ENCODE results near the gene SCAF4. TPM values are rescaled to one million over a fixed set of nuclear protein-coding genes. Genes with fewer than 3 reads are reported as not detected.

Gene SCAF4
- total and polyA plus RNA-seq, 2 donors (not counting 3 experiments of a cell fraction or from before 2014, with no cell fraction given): 12.2 to 41.2 TPM

DNA sequence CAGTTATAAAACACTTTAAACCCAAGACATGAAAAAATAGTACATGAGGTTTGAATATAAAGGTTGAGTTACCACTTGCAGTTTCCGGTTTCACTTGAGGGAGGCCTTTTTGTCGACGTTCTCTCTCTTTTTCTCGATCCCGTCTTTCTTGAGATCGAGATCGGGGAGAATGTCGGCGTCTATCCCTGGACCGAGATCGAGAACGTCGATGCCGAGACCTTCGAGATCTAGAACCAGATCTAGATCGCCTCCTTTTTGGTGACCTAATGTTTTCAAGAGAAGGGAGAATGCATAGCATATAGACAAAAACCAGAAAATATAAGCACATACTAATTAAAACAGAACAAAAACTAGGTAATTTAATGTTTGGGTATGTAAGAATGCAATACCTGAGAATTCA, 38.7 kb downstream of the SCAF4 start:
- intact Hi-C loops (cut with micrococcal nuclease) (no loop called here), dilution Hi-C loops (cut with MboI; ENCODE audit: extremely low pct_ligation_motif_present, low sequenced_read_pairs) (no loop called here)
- ChIA-PET CTCF (no interaction called here), POLR2A (no interaction called here)
- BruUV-seq (replicated peaks): no TSS peak
- no peaks in the 10 kb centered on the region for H3K27me3 ChIP-seq (ENCODE audit: control insufficient read depth in 2 of 2, insufficient read depth in 2 of 2, low read length in 2 of 2)
- H3K4me2 ChIP-seq (ENCODE audit: insufficient read depth, low read length): no peak overlapping the region
- H3K27ac ChIP-seq (ENCODE audit: insufficient read depth, low read depth, low read length): no peak overlapping the region
- H2AFZ ChIP-seq (ENCODE audit: low read depth, low read length): no peak overlapping the region
- no peaks in the 10 kb centered on the region for H3K4me1 ChIP-seq (ENCODE audit: control insufficient read depth, extremely low read depth, insufficient read depth, low read length)
- no peak overlapping the region for H3K4me3 ChIP-seq (replicated peaks in 1 of 3; ENCODE audit: insufficient read depth in 1 of 3, low read depth in 1 of 3, low read length in 3 of 3)
- no peaks in the 10 kb centered on the region for H3K9me3 ChIP-seq (replicated peaks; ENCODE audit: control insufficient read depth, insufficient read depth, low read length)
- no peak overlapping the region for H3K9ac ChIP-seq (replicated peaks; ENCODE audit: extremely low read depth, insufficient read depth, low read length)
- FAIRE-seq (no peak), DNase-seq (ENCODE audit: low read depth, low spot score) (no peak)
- no peaks in the 10 kb centered on the region for H4K20me1 ChIP-seq (replicated peaks; ENCODE audit: control insufficient read depth, extremely low read depth, insufficient read depth, low read length)
- H3K9me1 ChIP-seq (replicated peaks; ENCODE audit: control insufficient read depth, extremely low read depth, insufficient read depth, low read length): no peaks in the 10 kb centered on the region
- no peaks in the 10 kb centered on the region for H3K79me2 ChIP-seq (ENCODE audit: control insufficient read depth, insufficient read depth, low read length)
- peaks cover 9 to 38% of the 10 kb centered on the region in 2 experiments for H3K36me3 ChIP-seq (ENCODE audit: control insufficient read depth in 2 of 2, extremely low read depth in 1 of 2, insufficient read depth in 2 of 2, low read length in 2 of 2)
- TF ChIP-seq FOS (IDR thresholded peaks at IDR 0.05; ENCODE audit: borderline replicate concordance, insufficient read depth, low read length): no peak
- TF ChIP-seq MYC (IDR thresholded peaks at IDR 0.05; ENCODE audit: low read depth, low read length): no peak
- TF ChIP-seq, protein P1, sequence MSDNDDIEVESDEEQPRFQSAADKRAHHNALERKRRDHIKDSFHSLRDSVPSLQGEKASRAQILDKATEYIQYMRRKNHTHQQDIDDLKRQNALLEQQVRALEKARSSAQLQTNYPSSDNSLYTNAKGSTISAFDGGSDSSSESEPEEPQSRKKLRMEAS (IDR thresholded peaks at IDR 0.05; ENCODE audit: insufficient read depth, insufficient read length): no peak
- no peak for TF ChIP-seq GATA2 (IDR thresholded peaks at IDR 0.05; ENCODE audit: insufficient read depth, insufficient read length, low read depth, low read length)
- TF ChIP-seq EZH2 (IDR thresholded peaks at IDR 0.05; ENCODE audit: borderline replicate concordance, low read depth, low read length, severe bottlenecking): no peak
- no peak for TF ChIP-seq JUN (IDR thresholded peaks at IDR 0.05; ENCODE audit: borderline replicate concordance, insufficient read depth, insufficient read length, low read depth)
- no peak for TF ChIP-seq POLR2AphosphoS5 (IDR thresholded peaks at IDR 0.05; ENCODE audit: insufficient read depth, low read depth, low read length)
- no peak for TF ChIP-seq POLR2A (IDR thresholded peaks at IDR 0.05; ENCODE audit: low read depth, low read length)
- TF ChIP-seq, protein P2, sequence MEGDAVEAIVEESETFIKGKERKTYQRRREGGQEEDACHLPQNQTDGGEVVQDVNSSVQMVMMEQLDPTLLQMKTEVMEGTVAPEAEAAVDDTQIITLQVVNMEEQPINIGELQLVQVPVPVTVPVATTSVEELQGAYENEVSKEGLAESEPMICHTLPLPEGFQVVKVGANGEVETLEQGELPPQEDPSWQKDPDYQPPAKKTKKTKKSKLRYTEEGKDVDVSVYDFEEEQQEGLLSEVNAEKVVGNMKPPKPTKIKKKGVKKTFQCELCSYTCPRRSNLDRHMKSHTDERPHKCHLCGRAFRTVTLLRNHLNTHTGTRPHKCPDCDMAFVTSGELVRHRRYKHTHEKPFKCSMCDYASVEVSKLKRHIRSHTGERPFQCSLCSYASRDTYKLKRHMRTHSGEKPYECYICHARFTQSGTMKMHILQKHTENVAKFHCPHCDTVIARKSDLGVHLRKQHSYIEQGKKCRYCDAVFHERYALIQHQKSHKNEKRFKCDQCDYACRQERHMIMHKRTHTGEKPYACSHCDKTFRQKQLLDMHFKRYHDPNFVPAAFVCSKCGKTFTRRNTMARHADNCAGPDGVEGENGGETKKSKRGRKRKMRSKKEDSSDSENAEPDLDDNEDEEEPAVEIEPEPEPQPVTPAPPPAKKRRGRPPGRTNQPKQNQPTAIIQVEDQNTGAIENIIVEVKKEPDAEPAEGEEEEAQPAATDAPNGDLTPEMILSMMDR (IDR thresholded peaks at IDR 0.05; ENCODE audit: extremely low read depth in 1 of 2, insufficient read depth in 1 of 2, low read depth in 1 of 2, low read length in 2 of 2): no peak

All from endothelial cell of umbilical vein (primary cell).